GM19397 (cell line): ENCODE data around the gene INPP5D.
A peak's percentile ranks its signal among the peaks of the same experiment; 100 is the strongest.
"Not testable (repeated sequence)": the region's sequence is repeated elsewhere in the genome, so short reads cannot be mapped to it uniquely, and the experiment has no call there.

Experiments
- ATAC-seq: cut with Tn5 transposase; IDR thresholded peaks from one replicate; pipeline ENCODE4 v1.9.1; 2021; ENCODE audit warnings: mild to moderate bottlenecking, moderate library complexity; ENCODE audit not compliant: unreplicated experiment

Gene INPP5D

GRCh38 chr2:233137040-233137439, 76.9 kb downstream of the INPP5D start:
- ATAC-seq: no peak

GRCh38 chr2:233140077-233140585, 80.0 kb downstream of the INPP5D start:
- no peak for ATAC-seq

- no peak for ATAC-seq
These were observed 80.8 kb downstream of the INPP5D start for GRCh38 chr2:233140978-233141377.

DNA sequence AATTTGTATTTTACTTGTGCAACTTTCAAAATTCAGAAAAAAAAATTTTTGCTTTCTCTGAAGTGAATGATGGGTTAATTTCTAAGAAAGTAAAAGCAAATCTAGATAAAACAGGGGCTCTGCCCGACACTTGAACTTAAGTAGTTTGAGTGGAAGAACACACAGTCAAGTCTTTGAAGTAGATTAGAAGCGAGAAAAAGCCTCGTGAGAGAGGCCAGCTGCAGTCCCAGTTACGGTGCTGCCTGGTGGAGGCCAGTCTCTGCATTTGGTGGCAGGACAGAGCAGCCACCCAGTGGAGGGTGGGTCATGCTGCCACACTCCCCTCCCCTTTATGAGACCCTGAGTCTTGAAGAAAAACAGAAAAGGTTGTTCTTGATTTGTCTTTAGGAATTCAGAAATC, 81.8 kb downstream of the INPP5D start:
- no peak for ATAC-seq

GRCh38 chr2:233142355-233142897, 82.3 kb downstream of the INPP5D start:
- ATAC-seq: peak; percentile 57

DNA sequence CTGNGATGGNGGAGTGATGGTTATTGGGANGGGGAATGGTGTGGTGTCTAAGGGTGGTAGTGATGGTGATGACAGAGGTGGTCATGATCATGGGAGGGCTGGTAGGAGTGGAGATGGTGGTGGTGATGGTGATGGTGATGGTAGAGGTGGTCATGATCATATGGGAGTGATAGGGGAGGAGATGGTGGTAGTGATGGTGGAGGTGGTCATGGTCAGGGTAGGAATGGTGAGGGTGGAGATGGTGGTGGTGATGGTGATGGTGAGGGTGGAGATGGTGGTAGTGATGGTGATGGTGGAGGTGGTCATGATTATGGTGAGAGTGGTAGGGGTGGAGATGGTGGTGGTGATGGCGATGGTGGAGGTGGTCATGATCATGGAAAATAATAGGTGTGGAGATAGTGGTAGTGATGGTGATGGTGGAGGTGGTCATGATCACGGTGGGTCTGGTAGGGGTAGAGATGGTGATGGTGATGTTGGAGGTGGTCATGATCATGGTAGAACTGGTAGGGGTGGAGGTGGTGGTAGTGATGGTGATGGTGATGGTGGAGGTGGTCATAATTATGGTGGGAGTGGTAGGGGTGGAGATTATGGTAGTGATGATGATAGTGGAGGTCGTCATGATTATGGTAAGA, 83.7 kb downstream of the INPP5D start:
- no peak for ATAC-seq

DNA sequence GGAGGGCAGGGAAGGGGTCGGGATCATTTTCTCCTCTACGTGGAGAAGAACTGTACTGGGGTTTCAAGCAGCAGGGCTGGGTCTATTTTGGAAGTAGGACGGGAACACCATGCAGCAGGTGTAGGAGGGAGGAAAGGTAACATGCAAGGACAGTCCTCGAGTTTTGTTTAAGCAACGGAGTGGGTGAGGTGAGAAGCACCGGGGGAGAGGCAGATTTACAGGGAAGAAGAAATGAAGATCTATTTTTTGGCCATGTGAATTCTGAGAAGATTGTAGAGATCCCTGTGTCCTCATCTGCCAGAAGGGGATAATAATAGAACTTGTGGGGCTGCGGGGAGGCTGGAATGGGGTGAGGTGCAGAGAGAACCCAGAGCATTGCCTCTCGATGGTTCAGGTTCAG, 85.6 kb downstream of the INPP5D start:
- no peak for ATAC-seq

DNA sequence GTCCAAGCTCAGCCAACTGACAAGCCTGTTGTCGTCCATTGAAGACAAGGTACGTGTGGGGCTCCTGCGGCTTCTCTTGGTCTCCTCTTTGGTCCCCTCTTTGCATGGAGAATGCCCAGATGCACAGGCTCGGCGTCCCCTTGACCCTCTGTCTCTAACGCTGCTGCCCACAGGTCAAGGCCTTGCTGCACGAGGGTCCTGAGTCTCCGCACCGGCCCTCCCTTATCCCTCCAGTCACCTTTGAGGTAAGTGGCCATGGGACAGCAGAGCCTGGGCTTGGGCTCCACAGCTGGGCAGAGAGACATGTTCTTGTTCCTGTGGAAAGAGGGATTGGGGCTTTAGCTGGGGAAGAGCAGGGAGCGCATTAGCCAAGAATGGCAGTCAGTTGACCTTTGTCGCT, 86.1 kb downstream of the INPP5D start:
- no peak for ATAC-seq

GRCh38 chr2:233147136-233147828, 87.1 kb downstream of the INPP5D start:
- ATAC-seq: no peak

- ATAC-seq: no peak
These were observed 87.7 kb downstream of the INPP5D start for GRCh38 chr2:233147829-233148167.

GRCh38 chr2:233148354-233148753, 88.2 kb downstream of the INPP5D start:
- no peak for ATAC-seq

DNA sequence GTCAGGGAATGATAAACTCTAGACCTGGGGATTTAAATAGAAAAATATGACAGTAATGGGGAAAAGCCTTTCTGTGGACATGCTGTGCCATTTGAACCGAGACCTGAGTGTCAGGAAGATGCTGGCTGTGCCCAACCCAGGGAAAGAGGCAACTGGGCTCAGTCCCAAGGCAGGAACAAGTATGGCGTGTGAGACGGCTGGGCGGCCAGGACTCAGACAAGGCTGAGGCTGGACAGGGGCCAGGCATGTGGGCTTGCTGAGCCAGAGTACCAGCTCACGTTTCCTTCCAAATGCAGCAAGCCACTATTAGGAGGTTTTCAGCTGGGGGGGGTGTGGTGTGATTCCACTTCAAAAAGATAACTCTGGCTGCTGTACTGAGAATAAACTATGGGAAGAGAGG, 92.4 kb downstream of the INPP5D start:
- ATAC-seq: no peak

- ATAC-seq: no peak
These were observed 93.1 kb downstream of the INPP5D start for GRCh38 chr2:233153146-233153798.

DNA sequence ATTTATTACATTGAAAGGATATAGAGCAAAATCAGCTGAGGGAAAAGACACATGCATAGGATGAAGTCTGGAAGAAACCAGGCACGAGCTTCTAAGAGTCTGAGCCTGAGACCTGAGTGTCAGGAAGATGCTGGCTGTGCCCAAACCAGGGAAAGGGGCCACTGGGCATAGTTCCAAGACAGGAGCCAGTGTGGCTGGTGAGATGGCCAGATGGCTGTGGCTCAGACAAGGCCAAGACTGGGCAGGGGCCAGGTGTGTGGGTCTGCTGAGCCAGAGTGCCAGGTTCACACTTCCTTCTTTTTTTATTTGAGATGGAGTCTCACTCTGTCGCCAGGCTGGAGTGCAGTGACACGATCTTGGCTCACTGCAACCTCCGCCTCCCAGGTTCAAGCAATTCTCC, 95.9 kb downstream of the INPP5D start:
- ATAC-seq: no peak

GRCh38 chr2:233156461-233156860, 96.3 kb downstream of the INPP5D start:
- ATAC-seq: not testable (repeated sequence)

DNA sequence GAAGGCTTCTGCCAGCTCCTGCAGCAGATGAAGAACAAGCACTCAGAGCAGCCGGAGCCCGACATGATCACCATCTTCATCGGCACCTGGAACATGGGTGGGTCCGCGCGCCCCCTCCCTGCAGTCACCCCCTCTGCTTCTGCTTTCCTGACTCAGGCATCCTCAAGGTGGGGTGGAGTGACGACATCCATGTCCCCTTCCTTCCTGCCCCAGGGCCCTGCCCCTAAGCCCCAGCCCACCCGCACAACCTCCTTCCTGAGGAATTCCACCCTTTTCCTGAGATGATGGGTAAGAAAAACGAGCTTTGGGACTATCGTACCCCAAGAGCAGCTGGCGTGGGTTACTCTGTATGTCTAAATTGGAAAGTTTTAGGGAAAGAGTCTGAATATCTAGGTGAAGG, 101.6 kb downstream of the INPP5D start:
- no peak for ATAC-seq

- ATAC-seq: no peak
These were observed 102.6 kb downstream of the INPP5D start for GRCh38 chr2:233162770-233163169.

GRCh38 chr2:233163486-233164103, 103.5 kb downstream of the INPP5D start:
- ATAC-seq: no peak

DNA sequence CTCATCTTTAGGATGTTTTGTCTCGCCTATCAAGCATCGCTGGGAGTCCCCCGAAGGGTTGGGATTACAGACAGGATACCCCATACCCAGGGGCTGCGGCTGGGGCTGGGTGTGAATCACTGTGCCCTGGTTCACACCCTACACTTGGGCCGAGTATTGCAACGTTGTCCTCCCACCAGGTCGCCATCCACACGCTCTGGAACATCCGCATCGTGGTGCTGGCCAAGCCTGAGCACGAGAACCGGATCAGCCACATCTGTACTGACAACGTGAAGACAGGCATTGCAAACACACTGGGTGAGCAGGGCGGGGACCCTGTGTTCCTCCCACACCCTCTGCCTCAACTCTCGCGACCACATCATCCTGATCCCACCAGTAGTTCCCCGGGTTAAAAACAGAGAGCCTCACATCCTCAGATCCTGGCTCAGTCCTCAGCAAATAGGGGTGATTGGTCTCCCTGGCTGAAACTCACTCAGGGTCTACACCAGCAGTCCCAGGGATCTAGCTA, 104.0 kb downstream of the INPP5D start:
- ATAC-seq: no peak

GRCh38 chr2:233164967-233165366, 104.8 kb downstream of the INPP5D start:
- ATAC-seq: no peak

GRCh38 chr2:233165543-233165894, 105.4 kb downstream of the INPP5D start:
- no peak for ATAC-seq
